CD4-positive, alpha-beta T cell treated with Interleukin-21 for 1 hour (primary cell): ENCODE data around the gene PECR.
"Not testable (repeated sequence)": the region's sequence is repeated elsewhere in the genome, so short reads cannot be mapped to it uniquely, and the experiment has no call there.

Experiments used
- DNase-seq: peaks from one replicate; pipeline ENCODE4 v3.0.0-alpha.2; 2020

The PECR gene

DNA sequence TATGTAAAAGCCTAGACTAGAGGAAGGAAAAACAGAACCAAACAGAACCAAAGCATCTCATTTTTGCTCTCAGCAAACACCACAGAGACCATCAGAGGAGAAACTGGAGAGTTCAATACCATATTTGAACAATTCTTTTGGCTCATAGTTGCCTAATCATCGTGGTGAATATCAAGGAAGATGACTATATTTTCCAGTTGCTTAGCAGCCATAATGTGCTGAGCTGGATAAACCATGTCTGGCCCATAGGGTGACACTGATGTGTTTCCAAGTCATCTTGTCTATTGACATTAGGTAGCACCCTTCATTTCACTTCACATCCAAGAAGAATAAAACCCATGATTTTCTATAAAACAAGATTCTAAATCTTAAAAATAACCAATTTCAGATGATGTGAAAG is 21.6 kb upstream of the PECR start:
- no peak for DNase-seq

DNA sequence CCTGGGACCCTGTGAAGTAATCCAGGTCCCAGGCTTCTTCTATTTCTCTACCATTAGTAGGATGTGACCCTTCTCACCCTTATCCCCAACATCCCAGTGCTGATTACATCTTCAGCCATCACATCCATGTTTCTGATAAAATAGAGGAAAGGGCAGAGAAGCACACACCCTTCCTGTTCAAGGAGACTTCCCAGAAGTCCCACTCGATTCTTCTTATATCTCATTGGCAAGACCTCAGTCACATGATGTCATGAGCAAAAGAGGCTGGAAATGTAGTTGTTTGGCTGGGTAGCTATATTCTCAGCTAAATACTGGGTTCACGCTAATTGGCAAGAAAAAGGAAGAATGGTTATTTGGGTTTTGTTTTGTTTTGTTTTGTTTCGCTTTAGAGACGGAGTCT is 19.5 kb upstream of the PECR start:
- DNase-seq = no peak

DNA sequence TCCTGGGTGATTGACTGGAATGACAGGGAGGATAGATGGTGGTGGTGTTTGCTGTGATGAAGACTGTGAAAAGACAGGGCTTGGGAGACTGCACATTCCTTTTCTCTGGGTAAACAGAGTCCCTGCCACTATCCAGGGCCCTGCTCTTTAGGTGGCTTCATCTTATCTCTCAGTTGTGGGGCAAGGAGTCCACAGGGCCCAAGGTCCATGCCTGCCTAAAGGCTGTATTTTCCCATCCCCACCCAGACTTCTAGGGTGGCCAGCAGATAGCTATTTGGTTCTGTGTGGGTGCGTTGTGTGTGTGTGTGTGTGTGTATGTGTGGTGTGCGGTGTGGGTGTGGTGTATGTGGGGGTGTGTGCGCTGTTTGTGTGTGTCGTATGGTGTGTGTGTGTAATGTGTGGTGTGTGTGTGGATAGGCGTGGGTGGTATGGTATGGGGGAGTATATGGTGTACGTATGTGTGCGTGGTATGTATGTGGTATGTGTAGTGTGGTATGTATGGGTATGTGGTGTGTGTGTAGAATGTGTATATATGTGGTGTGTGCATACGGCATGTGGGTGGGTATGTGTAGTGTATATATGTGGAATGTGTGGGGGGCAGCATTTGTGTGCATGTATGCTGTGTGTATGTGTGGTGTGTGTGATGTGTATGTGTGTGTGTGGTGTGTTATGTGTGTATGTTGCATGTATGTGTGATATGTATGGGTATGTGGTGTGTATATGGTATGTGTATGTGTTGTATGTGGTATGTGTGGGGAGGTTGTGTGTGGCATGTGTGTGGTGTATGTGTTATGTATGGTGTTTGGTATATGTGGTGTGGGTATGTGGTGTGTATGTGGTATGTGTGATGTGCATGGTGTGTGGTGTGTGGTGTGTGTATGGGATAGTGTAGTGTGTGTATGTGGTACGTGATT is 17.1 kb upstream of the PECR start:
- DNase-seq = no peak

DNA sequence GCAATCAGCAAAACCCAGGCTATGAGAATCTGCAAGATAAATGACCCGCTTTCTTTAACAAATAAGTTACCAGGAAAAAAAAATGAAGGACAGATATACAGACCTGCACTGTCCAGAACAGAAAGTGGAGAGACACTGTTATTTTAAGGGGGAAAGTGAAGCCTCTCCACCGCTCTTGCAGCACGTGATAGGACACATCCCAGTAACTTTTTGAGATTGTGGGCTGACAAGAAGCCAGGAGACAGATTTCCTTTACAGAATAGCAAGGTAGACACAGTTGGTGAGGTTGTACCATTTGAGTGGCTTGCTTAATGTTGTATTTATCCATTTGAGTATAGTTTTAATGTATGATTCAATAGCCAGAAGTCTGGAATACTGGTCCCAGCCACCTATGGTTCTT is 13.1 kb upstream of the PECR start:
- no peak for DNase-seq

DNA sequence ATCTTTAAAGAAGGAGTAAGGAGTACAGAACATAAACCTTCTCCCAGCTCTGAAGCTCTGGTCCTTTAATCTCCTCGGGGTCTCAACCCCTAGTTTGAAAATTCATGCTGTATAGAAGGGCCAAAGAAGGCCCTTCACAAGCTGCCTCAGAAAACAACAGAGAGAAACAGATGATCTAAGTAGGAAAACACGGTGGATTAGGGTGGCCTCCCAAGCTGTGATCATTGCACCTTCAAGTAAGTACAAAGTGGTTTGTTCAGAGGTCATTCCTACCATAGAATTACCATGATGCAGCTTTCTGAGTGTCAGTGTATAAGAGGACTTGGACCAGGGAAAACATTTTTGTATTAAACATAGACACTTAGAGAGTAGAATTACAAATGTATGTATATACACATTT is 11.0 kb upstream of the PECR start:
- DNase-seq = no peak

DNA sequence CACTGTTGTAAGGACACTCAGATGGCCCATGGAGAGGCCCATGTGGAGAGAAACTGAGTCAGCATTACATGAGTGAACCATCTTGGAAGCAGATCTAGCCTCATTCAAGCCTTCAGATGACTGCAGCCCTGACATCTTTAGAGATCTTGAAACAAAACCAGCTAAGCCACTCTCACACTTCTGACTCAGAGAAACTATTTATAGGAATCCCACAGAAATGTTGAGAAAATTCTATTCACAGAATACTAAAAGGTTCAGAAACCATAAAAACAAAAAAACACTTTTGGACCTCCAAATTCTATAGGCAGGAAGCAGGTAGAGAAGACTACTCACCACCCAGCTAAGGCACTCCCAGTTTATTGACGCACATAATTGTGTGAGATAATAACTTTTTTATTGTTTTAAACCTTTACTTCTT is 8.8 kb upstream of the PECR start:
- DNase-seq = no peak

DNA sequence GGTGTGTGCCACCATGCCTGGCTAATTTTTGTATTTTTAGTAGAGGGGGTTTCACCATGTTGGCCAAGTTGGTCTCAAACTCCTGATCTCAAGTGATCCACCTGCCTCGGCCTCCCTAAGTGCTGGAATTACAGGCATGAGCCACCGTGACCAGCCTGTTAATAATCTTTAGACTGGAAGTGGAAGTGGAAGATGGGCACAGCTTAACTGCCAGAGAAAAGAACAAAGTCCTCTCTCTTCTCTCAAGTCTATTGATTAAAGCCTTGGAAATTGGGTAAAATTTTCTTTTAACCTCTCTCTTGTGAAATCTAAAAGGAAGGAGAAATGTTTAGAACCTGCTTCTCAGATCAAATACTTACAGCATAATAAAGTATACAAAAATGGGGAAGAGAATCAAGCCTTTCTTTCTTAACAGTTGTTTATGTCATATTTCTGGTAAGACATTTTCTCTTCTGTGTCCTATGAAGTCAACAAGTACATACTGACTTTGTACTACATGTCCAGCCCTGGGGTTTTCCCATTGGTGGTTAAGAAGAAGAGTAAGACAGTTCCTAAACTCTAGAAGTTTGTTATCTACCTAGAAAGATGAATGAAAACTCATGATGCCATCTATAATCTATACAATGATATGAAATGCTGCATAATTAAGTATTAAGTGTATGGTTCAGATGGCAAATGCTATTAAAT is 4.7 kb upstream of the PECR start:
- no peak for DNase-seq

DNA sequence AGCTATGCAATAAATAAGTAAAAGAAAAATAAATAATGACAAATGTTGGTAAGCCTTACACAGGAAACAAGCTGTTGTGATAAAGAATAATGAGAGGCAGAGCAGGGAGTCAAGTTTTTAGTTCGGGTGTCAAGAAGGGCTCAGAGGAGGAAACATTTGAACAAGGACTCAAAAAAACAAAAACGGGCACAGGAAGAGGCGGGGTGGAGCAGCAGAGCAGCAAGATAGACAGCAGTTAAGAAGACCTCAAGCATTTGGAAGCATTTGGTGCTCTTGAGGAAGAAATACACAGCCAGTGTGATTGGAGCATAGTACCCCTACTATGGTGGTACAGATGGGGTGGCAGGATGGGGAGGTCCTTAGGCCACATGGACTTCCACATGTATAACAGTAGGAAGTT is 2.9 kb upstream of the PECR start:
- peak; percentile 37 for DNase-seq

DNA sequence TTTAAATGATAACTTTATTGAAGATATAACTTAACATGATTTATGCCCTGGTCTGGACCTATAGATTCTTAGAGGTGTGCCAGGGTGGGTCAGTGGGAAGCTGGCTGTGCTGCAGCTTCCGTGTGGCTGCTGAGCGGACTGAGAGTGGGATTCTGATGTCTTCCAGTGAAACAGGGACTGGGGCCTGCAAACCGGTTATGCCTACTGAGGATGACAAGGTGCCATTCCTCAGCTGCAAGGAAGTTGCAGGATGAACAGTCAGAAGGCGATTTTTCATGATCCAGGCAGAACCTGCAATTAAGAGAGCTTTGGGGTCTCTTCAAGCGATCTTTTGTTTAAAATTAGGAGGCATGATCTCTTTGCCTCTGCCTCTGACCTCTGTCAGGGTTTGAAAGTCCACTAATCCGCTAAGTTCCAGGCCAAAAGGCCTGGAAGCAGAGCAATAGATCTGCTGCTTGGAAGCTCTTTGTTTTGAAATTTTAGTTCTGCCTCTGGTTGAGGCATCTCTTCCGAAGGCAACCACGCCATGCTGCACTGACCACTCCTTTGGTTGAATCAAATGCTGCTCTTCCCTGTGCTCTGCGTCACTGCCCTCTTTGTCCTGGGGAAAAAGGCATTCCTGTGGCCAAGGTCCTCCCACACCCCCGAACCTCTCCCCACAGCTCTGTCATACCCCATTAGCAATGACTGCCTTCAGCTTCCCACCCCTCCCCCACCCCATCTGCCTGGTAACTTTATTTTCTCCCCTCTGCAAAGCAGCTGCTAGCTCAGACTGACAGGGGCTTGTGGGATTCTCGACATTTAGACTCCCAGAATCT is 2.1 kb upstream of the PECR start:
- no peak for DNase-seq

DNA sequence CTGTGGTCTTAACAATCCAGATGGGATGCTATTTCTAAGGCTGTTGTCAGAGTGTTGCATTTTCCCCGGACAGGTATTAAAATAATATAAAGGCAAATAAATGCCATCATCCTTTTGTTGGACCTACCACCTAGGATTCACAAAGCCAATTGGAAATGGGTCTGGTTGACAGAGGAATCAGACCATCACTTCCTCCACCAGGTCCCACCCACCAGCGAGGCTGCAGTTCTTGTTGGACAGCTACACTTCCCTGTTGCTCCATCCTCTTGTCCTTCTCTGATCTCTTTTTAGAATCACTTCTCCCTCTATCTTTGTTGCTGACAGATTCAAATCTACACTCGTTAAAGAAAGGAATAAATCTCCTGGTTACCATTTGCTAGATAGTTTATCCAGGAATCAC is 1.2 kb upstream of the PECR start:
- no peak for DNase-seq

DNA sequence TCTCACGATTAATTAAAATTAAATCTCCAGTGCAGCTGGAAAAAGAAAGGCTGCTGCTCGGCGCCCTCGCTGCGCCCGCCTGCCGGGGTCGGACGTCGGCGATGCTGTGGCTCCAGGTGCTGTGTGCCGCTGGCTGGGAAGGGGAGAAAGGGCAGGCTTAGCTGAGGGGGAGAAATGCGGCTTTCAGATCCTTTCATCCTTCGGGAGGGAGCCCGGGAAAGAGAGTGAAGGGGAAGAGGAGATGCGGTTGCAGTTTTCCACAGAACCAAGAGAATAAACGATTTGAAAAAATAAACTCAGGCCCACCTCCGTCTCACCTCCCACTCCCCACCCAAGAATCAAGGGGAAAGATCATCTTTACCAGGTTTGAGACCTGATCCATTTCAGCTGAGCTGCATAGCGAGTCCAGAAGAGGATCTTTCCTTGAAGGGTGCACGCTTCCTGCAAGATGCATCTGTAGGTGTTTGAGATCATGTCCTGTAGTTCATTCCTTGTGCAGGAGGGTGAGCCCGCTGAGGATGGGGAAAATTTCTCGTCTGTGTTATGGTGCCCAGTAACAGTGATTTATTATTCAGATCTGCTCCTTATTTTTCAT is 605 bp upstream of the PECR start:
- DNase-seq = no peak

DNA sequence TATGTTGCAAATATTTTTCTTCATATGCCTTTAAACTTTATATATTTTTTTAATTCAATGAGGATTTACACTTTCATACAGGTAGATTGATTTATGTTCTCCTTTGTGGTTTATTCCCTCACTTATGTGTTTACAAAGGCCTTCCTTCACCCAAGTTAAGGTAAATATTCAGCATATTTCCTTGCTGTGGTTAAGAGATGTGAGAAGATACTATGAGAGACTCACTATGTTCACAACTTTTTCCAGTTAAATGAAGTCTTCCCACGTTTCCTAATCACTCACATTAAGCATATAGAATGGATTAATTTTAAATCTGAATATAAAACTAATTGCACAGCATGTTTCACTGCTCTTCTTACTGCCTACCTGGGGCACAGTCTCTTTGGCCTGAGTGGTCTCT is 597 bp downstream of the PECR start:
- no peak for DNase-seq

DNA sequence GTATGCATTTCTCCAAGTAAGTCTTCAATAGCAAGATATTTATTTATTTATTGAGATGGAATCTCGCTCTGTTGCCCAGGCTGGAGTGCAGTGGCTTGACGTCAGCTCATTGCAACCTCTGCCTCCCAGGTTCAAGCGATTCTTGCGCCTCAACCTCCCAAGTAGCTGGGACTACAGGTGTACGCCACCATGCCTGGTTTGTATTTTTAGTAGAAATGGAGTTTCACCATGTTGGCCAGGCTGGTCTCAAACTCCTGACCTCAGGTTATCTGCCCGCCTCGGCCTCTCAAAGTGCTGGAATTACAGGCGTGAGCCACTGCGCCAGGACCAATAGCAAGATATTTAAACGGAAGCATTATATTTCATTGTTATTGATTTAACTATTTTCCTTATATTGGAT is 1.6 kb downstream of the PECR start:
- DNase-seq = not testable (repeated sequence)

DNA sequence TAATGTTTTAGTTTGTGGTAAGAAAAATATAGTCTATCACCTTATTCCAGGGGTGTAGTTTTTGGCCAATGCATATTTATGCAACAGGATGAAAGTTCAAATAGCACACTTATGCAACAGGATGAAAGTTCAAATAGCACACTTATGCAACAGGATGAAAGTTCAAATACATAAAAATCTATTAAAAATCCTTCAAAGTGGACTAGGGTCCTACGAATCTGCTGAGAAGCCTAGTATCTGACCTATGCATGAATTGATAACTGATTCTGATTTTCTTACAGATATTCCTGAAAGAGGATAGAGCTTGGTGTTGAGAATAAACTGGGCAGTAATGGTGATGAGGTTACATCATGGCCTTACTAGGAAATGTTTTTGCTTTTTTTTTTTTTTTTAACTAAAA is 2.8 kb downstream of the PECR start:
- DNase-seq = no peak

DNA sequence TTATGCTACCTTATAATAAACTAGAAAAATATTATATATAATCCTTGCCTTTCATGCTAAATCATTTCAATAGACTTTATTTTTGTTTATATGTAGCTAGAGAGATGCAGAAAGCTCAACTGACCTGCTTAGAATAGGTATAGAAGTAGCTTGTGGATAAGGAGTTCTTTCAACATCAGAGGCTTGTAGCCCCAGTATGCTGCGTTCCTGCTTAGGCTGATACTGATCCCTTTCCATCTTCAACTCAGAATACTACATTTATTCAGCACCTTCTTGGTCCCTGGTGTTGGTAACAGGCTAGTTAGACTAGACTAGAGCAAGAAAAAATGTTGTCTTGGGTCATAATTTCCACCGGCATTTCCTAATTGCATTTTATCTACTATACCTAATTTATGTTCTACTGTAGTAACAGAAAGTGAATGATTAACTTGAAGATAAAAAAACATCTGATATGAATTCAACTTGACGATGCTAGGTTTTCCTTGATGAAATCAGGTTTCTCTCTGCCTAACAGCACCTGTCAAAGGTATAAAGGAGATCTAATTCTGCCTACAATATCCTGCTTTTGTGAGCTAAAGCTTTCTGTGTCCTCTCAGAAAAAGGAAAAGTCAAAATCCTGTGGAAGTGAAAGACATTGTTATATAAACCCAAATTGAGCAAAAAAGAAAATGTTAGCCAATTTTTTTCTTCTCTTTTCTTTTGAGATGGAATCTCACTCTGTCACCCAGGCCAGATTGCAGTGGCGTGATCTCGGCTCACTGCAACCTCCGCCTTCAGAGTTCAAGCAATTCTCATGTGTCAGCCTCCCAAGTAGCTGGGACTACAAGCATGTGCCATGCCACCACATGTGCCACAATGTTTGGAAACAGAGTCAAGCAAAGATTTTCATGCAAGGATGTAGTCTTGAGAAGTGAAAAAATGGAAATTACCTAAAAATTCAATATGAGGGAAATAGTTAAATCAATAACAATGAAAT is 5.8 kb downstream of the PECR start:
- DNase-seq = no peak

DNA sequence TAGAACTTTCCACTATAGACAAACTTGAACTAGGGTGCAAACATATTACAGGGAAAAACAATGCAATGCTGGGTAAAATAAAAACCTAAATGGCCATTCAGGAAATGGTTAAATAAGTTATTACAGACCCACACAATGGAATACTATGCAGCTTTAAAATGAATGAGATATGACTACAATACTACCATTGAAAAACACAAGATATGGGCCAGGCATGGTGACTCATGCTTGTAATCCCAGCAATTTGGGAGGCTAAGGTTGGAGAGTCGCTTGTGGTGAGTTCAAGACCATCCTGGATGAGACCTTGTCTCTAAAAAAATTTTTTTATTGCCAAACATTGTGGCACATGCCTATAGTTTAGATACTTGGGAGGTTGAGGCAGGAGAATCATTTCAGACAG is 6.8 kb downstream of the PECR start:
- no peak for DNase-seq

DNA sequence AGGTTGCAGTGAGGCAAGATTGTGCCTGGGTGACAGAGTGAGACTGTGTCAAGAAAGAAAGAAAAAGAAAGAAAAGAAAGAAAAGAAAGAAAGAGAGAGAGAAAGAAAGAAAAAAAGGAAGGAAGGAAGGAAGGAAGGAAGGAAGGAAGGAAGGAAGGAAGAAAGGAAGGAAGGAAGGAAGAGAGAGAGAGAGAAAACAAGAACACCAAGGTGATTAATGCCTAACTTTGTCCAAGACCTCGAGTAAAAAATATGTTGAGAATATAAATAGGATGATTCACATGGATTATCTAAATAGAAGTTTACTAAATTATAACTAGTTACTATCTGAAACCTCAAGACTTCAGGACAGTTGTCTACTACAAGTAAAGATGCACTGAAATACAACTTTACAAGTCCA is 7.2 kb downstream of the PECR start:
- no peak for DNase-seq

DNA sequence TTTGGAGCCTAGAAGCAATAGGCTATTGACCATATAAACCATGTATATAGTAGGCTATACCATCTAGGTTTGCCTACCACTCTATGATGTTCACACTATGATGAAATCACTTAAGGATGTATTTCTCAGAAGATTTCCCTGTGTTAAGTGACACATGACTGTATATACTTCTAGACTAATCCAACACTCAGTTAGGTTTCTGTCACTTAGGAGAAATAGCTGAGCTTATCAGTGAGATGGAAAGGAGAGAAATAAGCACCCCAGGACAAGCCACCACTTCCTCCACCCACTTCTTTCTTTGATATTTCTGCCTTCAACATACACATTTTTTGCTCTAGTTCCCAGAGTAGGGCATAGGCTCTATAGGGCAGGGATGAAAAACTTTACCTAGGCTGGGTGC is 7.8 kb downstream of the PECR start:
- no peak for DNase-seq

DNA sequence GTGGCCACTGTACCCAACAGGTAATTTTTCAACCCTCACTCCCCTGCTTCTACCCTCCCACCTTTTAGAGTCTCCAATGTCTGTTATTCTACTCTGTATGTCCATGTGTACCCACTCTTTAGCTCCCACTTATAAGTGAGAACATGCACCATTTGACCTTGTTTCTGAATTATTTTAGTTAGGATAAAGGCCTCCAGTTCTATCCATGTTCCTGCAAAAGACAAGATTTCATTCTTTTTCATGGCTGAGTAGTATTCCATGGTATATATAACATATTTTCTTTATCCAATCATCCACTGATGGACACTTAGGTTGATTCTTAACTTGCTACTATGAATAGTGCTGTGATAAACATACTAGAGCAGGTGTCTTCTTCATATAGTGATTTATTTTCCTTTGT is 9.1 kb downstream of the PECR start:
- no peak for DNase-seq

DNA sequence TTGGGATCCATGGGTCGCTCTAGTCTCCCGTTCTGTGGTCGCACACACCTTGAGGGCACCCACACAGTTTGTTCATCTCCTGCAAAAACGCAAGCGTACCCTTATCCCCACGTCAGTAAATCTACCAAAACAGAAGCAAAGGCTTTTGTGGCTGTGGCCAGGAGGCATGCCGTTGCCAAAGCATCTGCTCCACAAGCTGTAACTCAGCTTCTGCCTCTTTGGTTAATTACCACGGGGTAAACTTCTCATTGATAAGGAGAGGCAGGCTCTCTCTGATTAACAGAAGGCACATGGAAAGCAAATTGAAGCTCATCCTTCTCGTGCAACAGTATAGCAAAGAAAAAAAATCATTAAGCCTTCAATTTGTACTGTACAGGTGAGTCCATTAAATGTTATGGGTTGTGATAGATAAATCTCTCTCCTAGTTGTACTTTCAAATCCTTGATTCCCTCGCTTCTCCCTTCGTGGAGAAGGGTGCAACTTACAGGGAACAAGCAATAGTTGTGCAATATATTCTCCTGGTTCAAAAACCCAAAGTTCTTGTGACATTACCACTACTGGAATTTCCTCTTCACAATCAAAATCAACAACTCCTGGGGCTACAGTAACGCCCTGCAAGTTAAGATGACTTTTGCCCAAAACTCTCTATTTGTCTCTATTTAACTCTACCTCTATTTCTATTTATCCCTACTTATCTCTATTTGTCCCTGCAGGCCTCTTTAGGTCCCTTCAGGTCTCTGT is 10.3 kb downstream of the PECR start:
- no peak for DNase-seq

DNA sequence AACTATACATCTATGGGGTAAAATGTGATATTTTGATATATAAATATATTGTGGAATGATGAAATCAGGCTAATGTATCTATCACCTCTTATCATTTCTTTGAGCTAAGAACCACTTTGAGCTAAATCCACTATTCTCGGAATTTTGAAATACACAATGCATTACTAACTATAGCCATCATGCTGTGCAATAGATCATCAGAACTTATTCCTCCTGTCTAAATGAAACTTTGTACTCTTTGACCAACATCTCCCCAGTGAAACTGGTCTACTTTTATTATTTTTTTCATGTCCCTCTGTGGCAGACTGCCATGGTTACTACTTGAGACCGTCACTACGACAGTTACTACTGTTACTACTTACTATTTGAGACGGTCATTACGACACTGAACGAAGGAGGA is 11.4 kb downstream of the PECR start:
- no peak for DNase-seq
